K562 (cell line): ENCODE data around the gene NT5C2.

ENCODE experiments used
- CREB3 ChIP-seq: fragments of 450-650 bp; conservative IDR thresholded peaks from 2 replicates; pipeline ENCODE4 v1.6.1; 2016; ENCODE audit warnings: missing genetic modification characterization, low read depth, mild to moderate bottlenecking, missing compliant biosample characterization, moderate library complexity
- CTCF ChIP-seq, 3 experiments: IDR thresholded peaks in 2 of 3; conservative IDR thresholded peaks in 1 of 3; 2 replicates each; pipeline ENCODE4 v1.5.1; 2011 to 2012; ENCODE audit warnings: low read length in 3 of 3, mild to moderate bottlenecking in 3 of 3, control low read depth in 2 of 3, improper control_type of control experiment in 1 of 3, inconsistent platforms in 1 of 3, low read depth in 1 of 3, mixed read lengths in 1 of 3, moderate library complexity in 1 of 3; ENCODE audit not compliant: insufficient read depth in 2 of 3
- ETV6 ChIP-seq, 3 experiments: fragments of 150-350 bp in 1 of 3; sonication (generic) in 1 of 3; formaldehyde crosslinking in 1 of 3; IDR thresholded peaks; 2 replicates each; pipeline versions ENCODE4 v1.6.1 to v1.8.0; 2014 to 2022; ENCODE audit warnings: borderline replicate concordance in 2 of 3, low read depth in 2 of 3, antibody characterized with exemption in 1 of 3, low read length in 1 of 3, mild to moderate bottlenecking in 1 of 3, missing genetic modification reagents in 1 of 3
- HIVEP1 ChIP-seq: fragments of 250-450 bp; sonication (Bioruptor Pico); IDR thresholded peaks from 2 replicates; pipeline ENCODE4 v1.4.0; 2020; ENCODE audit warnings: mild to moderate bottlenecking
- MED1 ChIP-seq: sonication (generic); formaldehyde crosslinking; IDR thresholded peaks from 2 replicates; pipeline ENCODE4 v1.8.1; 2023; ENCODE audit warnings: missing genetic modification reagents, borderline replicate concordance
- MXD1 ChIP-seq: fragments of 250-450 bp; sonication (Bioruptor Pico); IDR thresholded peaks from 2 replicates; pipeline ENCODE4 v1.8.0; 2021; ENCODE audit warnings: borderline replicate concordance, mild to moderate bottlenecking, moderate library complexity; ENCODE audit not compliant: poor library complexity, severe bottlenecking
- NR2C2 ChIP-seq, 2 experiments: fragments of 200-800 bp in 1 of 2; sonication (Bioruptor generic) in 1 of 2; sonication (generic) in 1 of 2; formaldehyde crosslinking in 1 of 2; IDR thresholded peaks; 2 replicates each; pipeline versions ENCODE4 v1.6.1 to v1.8.0; 2016 to 2022; ENCODE audit warnings: mild to moderate bottlenecking in 1 of 2, missing compliant biosample characterization in 1 of 2, missing genetic modification characterization in 1 of 2, missing genetic modification reagents in 1 of 2
- PHF8 ChIP-seq: fragments of 200-600 bp; sonication (generic); IDR thresholded peaks from 2 replicates; pipeline ENCODE4 v1.6.1; 2012; ENCODE audit warnings: mixed run types, mild to moderate bottlenecking, inconsistent platforms, low read length, moderate library complexity, borderline replicate concordance
- POLR3A ChIP-seq: IDR thresholded peaks from 2 replicates; pipeline ENCODE4 v1.6.1; 2011; ENCODE audit warnings: borderline replicate concordance, mild to moderate bottlenecking, moderate library complexity; ENCODE audit not compliant: insufficient read length, insufficient read depth; ENCODE audit errors: extremely low read depth
- PTTG1 ChIP-seq: fragments of 450-650 bp; IDR thresholded peaks from 2 replicates; pipeline ENCODE4 v1.6.1; 2016; ENCODE audit warnings: low read depth, mild to moderate bottlenecking, missing genetic modification characterization, missing compliant biosample characterization

- TF ChIP-seq MXD1 (CRISPR knock-in tag) (no peak), PTTG1 (tag) (no peak), MED1 (no peak), NR2C2 (CRISPR knock-in tag; IDR thresholded peaks at IDR 0.05) (no peak), NR2C2 (tag; IDR thresholded peaks at IDR 0.05) (no peak), CTCF (IDR thresholded peaks at IDR 0.05 in 2 of 3, conservative IDR thresholded peaks at IDR 0.05 in 1 of 3; ENCODE audit: insufficient read depth in 2 of 3, low read depth in 1 of 3, low read length in 3 of 3) (no peak), PHF8 (no peak), CREB3 (tag) (no peak), HIVEP1 (no peak), POLR3A (no peak), ETV6 (IDR thresholded peaks at IDR 0.05; ENCODE audit: borderline replicate concordance in 1 of 2, low read depth in 2 of 2, low read length in 1 of 2) (no peak), ETV6 (CRISPR knock-in tag; IDR thresholded peaks at IDR 0.05; ENCODE audit: borderline replicate concordance) (no peak)
Observed at GRCh38 chr10:103079100-103079499, 114.0 kb downstream of the NT5C2 start.
